Stimulated activated CD4-positive, alpha-beta T cell treated with anti-CD3 and anti-CD28 coated beads, Interleukin-4, amount 100 ng/mL, for 48 hours (primary cell): ENCODE results near the gene ORMDL3.
A peak's percentile ranks its signal among the peaks of the same experiment; 100 is the strongest.
"Not testable (repeated sequence)": the region's sequence is repeated elsewhere in the genome, so short reads cannot be mapped to it uniquely, and the experiment has no call there.

Source experiments
- DNase-seq, 2 donors: peaks; one replicate each; pipeline ENCODE4 v3.0.0-alpha.2; 2020; ENCODE audit warnings: low read depth in 2 of 2

Gene ORMDL3

DNA sequence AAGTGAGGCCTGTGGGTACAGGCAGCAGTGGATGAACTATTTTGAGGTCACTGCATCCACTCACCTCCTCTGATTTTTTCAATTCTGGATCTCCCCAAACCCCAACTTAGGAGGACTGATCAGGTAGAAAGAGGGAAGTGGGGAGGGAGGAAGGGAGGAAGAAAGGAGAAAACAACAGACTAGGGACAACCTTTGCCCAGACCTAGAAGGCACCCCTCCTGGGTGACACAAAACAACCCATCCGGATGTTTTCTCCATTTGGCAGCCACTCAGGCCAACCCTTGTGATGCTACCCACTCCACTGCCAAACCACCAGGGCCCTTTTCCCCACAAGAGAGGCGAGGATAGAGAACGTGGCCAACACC lies 2.7 kb downstream of the ORMDL3 start:
- DNase-seq = no peak

DNA sequence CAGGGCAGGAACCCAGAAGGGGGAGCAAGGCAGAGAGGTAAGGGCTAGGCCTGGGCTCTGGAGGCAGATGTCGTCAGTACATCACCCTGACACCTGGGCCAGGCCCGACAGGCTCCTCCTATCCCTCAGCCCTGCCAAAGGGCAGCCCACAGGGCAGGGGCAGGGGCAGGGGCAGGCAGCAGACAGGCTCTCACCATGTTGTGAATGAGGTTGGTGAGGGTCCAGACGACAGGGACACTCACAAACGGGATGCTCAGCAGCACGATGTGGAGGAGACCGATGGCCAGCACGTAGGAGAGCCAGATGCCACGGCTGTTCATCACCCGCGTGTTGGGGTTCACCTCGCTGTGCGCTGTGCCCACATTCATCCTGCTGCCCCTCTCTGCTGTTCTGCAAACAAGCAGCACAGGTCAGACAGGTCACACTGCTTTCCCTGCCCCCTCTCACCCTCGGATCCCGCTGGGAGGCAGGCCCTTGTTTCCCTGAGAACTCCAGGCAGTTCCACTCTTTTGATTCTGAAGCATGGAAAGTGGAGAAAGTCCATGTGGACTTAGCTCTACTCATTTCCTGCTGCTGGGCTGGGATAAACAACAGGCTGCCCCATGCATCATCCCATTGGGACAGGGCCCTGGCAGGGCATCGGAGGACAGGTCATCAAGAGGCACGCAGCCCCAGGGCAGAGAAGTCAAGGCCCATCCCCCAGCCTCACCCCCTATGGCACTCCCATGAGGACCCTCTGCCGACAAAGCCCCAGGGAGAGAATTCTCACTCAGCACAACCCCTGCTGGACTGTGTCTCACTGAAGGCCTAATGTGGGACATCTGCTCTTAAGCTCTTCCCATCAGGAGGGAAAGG lies 3.3 kb downstream of the ORMDL3 start:
- DNase-seq = no peak

DNA sequence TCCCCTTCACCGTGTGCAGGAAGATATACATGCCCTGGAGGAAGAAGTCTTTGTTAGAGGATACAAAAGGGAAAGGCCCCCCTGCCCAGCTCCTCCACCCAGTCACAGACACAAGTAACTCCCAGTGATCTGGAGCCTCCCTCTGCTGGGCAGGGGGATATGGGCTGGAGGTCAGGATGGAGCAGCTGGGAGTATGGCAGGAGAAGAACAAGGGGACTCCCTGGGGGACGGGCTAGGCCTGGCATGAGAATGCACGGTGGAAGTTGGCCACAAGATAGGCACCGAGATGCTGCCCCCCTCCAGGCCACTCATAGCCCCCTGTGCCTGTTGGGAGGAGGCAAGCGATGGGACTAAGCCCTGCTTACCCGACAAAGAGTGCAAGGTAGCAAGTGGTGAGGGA lies 4.2 kb downstream of the ORMDL3 start:
- DNase-seq = no peak

DNA sequence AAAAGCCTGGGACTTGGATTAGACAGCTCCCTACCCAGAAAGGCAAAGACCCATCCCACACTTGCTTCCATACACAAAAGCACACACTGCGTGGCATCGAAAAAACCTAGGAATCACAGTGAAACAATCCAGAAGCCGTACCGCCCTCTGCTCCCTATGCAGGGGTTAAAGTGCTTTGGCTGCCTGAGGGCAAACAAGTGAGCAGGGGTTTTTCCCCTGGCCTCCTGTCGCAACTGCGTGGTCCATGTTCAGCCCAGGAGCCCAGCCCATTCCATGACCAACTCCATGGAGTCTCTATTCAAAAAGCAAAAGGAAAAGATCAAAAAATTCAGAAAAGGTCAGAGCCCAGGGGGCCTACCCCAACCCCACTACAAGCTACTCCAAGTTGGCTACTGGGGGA lies 5.4 kb downstream of the ORMDL3 start:
- DNase-seq = no peak

DNA sequence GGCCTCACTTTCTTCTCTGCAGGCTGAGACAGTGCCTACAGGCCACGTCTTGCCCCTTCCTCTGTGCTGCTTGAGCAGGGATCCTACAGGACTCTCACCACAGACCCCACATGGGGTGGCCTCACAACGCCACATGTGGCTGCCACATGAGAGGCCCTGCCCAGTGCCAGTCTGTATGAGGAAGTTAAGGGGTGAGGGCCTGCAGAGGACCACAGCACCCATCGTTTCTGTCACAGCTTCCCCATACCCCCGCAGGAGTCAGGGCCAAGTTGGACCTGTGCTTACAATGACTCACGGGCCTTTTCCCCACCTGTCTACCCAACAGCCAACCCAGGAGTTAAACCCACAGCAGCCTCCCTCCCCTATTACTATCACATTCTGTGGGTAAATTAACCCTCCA lies 6.1 kb downstream of the ORMDL3 start:
- DNase-seq = no peak

DNA sequence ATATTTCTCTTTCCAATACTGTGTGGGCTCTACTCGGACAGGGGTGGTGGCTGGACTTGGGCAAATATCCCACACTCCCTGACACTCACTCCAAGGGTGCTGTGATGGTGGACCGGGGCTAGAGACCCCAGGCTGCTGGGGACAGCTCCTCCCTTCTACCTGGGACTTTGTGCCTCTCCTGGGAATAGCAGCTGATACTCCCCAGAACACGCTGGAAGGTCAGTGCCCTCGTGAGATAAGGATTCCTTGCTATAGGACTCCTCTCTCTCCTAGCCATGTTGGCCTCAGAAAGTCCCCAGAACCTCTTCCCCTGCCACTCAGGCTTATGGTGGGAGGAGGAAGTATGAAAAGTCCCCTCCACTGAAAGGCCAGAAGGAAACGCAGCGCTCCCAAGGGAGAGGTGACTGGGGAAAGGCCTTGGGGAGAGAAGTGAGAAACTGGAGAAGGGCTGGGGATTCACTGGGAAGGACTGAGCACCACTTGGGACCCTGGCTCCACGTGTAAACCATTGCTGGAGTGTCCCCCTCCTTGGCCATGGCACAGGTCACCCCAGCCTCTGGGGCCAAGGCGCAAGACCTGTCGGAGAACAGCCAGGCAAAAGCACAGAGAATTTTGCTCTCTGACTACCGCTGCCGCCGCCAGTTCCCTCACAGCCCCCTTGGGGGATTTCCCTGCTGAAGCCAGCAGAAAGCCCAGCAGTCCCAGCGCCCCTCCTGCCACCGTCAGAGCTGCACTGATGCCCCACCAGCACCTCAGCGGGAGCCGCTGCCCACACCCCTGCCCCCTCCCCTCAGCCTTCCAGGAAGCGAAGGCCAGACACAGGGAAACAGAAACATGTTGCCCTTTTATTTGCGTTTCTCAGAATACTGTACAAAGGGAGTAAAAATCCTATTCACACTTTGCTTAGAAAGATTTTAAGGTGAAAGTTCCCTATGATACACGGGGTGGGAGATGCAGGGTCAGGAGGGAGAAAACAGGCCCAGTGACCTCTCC lies 6.9 kb downstream of the ORMDL3 start:
- peak; percentile 40 to 45 for DNase-seq

GRCh38 chr17:39919087-39919683 lies 8.2 kb downstream of the ORMDL3 start:
- DNase-seq = no peak

DNA sequence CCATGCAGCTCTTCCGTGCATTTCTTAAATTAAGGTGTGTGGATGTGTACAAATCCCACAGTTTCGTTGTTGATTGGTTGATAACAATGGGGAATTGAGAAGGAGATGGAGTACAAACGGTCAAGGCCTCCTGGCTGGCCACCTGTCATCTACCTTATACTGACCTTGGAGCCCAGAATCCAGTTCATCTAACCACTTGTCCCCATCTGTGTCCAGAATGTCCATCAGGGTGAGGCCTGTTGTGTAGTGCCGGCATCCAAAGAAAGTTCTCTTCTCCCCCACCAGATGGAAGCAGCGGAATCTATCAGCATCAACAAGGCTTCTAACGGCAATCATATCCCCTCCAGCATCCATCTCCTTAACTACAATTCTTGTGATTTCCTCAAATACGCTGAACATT lies 10.5 kb downstream of the ORMDL3 start:
- DNase-seq = no peak

GRCh38 chr17:39915559-39915958 lies 11.8 kb downstream of the ORMDL3 start:
- no peak for DNase-seq

DNA sequence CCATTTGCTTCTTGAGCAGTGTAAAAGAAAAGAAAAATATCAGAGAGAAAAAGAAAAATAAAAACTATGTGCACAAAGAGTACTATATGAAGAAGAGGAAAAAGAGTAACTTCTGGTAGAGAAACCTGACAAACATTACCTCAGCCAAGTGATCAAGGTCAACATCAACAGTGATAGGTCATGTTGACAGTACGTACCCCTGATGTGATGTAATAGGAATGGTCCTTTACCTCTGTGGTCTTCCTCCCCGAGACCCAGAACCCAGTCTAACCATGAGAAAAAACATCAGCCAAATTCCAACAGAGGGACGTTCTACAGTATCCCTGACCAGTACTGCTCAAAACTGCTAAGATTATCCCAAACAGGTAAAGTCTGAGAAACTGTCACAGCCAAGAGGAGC lies 13.4 kb downstream of the ORMDL3 start:
- no peak for DNase-seq

GRCh38 chr17:39908789-39909352 lies 18.5 kb downstream of the ORMDL3 start:
- no peak for DNase-seq

DNA sequence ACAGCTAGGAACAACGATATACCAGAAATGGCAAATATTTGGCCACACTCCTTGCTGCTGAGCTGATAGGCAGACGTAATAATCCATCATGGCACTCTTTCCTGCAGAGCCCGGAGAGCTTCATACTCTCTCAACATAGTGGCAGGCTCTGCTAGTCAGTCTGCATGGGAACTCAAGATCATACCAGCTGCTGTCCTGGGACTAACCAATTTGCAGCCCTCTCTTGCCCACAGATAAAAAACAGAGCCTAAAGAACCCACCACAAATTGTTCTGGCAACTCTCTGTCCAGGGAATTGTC lies 22.5 kb downstream of the ORMDL3 start:
- DNase-seq = no peak

DNA sequence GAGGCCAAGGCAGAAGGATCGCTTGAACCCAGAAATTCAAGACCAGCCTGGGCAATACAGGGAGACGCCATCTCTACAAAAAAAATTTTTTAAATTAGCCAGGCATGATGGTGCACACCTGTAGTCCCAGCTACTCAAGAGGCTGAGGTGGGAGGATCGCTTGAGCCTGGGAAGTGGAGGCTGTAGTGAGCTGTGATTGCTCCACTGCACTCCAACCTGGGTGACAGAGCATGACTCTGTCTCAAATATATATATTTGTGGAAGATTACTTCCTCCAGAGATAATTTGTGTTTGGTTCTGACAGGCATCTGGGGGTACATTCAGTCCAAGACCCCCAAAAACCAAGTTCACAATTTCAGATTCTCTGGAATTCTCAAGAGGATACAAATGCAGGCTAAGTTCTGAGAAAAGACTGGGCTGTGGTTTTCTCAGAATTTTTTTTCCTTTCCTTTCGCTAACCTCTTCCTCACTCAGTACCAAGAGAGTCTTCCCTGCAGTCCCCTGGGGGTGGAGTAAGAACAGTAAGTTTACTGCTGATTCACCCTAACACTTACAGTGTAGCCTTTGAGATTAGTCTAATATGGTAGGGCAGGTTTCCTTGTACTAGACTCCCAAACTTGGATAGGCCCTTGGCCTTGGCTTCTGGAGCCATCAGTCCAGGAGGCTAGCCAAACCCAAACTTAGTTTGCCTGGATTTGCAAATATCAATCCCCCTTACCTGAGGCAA lies 24.1 kb downstream of the ORMDL3 start:
- DNase-seq = no peak

DNA sequence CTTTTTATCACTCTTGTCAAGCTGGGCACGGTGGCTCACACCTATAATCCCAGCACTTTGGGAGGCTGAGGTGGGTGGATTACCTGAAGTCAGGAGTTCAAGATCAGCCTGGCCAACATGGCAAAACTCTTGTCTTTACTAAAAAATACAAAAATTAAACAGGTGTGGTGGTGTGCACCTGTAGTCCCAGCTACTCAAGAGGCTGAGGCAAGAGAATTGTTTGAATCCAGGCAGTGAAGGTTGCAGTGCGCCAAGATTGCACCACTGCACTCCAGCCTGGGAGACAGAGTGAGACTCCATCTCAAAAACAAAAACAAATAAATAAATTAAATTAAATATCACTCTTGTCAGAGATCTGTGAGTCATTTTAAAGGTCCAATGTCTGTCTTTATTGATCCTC lies 25.4 kb downstream of the ORMDL3 start:
- not testable (repeated sequence) for DNase-seq

DNA sequence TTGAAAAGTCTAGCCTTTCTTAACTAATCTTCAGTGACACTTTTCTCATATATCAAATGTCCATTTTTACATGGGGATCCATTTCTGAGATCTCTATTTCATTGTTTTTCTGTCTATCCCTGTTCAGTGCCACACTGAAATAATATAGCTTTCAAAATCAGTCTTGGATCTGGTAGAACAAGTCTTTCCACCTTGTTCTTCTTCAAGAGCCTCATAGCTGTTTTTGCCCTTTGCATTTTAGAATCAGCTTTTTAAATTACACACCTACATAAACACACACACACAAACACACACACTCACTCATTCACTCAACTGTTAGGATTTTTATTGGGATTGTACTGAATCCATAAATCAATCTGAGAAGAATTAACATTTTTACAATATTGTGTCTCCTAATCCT lies 28.2 kb downstream of the ORMDL3 start:
- DNase-seq = no peak

DNA sequence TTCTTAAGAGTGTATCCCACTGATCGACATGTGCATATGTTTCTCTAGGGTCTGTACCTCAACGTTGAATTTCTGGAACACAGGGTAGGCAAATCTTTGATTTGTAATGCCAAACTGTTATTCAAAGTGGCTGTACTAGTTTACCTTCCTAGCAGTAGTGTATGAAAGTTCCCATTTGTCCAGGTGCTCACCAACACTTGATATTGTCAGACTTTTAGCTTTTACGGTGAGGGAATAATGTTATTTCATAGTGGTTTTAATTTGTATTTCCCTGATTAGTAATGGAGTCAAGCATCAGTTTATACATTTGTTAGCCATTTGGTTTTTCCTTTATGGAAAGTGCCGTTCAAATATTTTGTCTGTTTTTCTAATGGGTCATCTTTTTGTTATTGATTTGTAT lies 29.3 kb downstream of the ORMDL3 start:
- DNase-seq = no peak

DNA sequence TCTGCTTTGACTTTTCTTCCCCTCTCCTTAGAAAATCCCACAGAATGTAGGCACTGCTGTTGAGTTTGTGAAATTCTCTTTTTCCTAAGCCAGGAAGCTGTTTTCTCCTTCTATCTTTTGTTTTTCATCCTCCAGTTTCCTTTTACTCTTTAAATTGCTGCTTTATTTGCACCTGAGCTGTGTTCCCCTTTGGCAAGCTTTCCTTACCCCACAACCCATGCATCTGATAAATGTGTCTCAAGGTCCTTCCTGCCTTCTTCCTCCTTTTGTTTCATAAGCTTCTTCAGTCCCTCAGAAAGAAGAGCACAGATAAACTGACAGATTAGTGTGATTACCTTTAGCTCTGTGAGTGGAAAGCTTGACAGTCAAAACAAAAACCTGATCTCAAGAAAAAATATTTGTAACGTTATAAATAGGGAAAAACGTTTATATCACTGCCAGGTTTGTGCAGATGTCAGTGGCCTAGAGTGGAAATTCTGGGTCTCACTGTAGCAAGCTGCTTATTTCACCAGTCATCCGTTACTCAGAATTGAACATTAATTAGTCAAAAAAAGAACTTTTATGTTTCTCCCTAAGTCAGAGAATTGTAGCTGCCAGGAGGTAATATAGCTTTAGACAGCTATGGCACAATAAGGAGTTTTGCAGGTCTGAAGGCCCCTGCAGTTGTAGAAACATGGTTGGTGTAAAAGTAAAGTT lies 32.6 kb downstream of the ORMDL3 start:
- no peak for DNase-seq

GRCh38 chr17:39889200-39889599 lies 38.2 kb downstream of the ORMDL3 start:
- DNase-seq = no peak

DNA sequence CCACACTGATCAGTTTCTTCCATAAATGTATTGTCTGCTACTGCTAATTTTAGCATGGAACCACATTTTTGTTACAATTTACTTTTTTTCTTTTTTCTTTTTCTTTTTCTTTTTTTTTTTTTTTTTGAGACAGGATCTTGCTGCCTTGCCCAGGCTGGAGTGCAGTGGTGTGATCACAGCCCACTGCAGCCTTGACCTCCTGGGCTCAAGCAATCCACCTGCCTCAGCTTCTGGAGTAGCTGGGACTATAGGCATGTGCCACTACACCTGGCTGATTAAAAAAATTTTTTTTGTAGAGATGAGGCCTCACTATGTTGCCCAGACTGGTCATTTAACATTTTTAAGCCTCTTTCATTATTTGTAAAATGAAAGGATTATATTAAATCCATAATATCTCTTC lies 40.3 kb downstream of the ORMDL3 start:
- DNase-seq = no peak

GRCh38 chr17:39886102-39886501 lies 41.3 kb downstream of the ORMDL3 start:
- DNase-seq = not testable (repeated sequence)

DNA sequence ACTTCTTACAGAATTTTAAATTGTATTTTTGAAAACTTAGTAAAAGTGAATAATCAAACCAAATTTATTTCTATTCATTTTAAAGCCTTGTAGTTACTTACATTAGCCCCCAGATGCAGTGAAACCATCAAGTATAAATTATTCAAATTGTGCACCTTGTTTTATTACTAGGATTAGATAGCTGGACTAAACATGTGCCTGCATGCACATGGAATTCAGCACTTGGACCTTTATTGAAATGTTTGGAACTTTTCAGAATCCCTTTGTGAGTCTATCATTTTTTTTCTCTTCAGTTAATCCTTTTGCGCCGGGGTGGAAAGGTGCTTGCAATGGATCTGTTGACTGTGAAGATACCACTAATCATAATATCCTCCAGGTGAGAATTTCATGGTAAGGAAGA lies 54.6 kb downstream of the ORMDL3 start:
- DNase-seq = no peak
